K562 (cell line): ENCODE results near the gene CNGA3. TPM values are rescaled to one million over a fixed set of nuclear protein-coding genes. Genes with fewer than 3 reads are reported as not detected.

ENCODE experiments used
- ATAC-seq: fragments of 200-7000 bp; cut with Tn5 transposase; 3 replicates; pipeline ENCODE4 v1.9.1; 2020; ENCODE audit warnings: moderate library complexity
- BruUV-seq: library from RNA; stranded (reverse); fragments of 400-500 nt; replicated peaks from 2 replicates; lab custom pipeline; 2021; lab: Mats Ljungman, UMichigan
- CTCF ChIA-PET: fragments of 300-600 bp; formaldehyde crosslinking; extraction: SDS; loops from one replicate; lab custom pipeline; 2021; ENCODE audit warnings: low intra/inter-chr PET ratio; lab: Yijun Ruan, JAX
- POLR2A ChIA-PET: fragments of 300-600, 350-650 bp; sonication (Branson Sonifier 250); formaldehyde crosslinking; extraction: SDS; loops from one replicate; lab custom pipeline; 2021; ENCODE audit warnings: antibody characterized with exemption, inconsistent platforms; lab: Yijun Ruan, JAX
- DNase-seq, 4 experiments: peaks; one replicate each; pipeline versions ENCODE4 v3.0.0 to v3.0.0-alpha.2; 2011 to 2018; ENCODE audit warnings: low spot score in 3 of 4, mixed read lengths in 3 of 4; ENCODE audit errors: extremely low read depth in 1 of 4
- FAIRE-seq: peaks from 2 replicates; lab custom pipeline; 2011; peaks lifted over from hg19 to GRCh38; lab: Jason Lieb, UNC
- H2AFZ ChIP-seq: 2 replicates; pipeline ENCODE4 v1.6.0; 2011; ENCODE audit warnings: low read depth, low read length, control low read depth, inconsistent platforms
- H3K27ac ChIP-seq: fragments of 200-600 bp; 3 replicates; pipeline ENCODE4 v1.8.0; 2011; ENCODE audit warnings: low read depth, mild to moderate bottlenecking, control low read depth, inconsistent platforms, low read length, moderate library complexity, mixed read lengths; ENCODE audit errors: extremely low read depth
- H3K27me3 ChIP-seq, 2 experiments: fragments of 300-600 bp in 1 of 2; 2 replicates in 1 of 2; 3 replicates in 1 of 2; pipeline versions ENCODE4 v1.6.0 to v1.8.0; 2011; ENCODE audit warnings: inconsistent platforms in 2 of 2, low read length in 2 of 2, mild to moderate bottlenecking in 1 of 2, mixed read lengths in 1 of 2, moderate library complexity in 1 of 2; ENCODE audit not compliant: control insufficient read depth in 2 of 2, insufficient read depth in 2 of 2
- H3K36me3 ChIP-seq: fragments of 300-600 bp; 3 replicates; pipeline ENCODE4 v1.8.0; 2011; ENCODE audit warnings: mild to moderate bottlenecking, low read length, inconsistent platforms; ENCODE audit not compliant: control insufficient read depth, insufficient read depth
- H3K4me1 ChIP-seq, 2 experiments: fragments of 200-600 bp in 1 of 2; replicated peaks in 1 of 2; 2 replicates in 1 of 2; 3 replicates in 1 of 2; pipeline versions ENCODE4 v1.5.1 to v1.8.0; 2011; ENCODE audit warnings: inconsistent platforms in 2 of 2, low read length in 2 of 2, mild to moderate bottlenecking in 1 of 2, mixed read lengths in 1 of 2, moderate library complexity in 1 of 2; ENCODE audit not compliant: control insufficient read depth in 2 of 2, insufficient read depth in 2 of 2
- H3K4me2 ChIP-seq: 2 replicates; pipeline ENCODE4 v1.6.1; 2011; ENCODE audit warnings: low read length, control low read depth, inconsistent platforms, mixed read lengths; ENCODE audit not compliant: insufficient read depth
- H3K4me3 ChIP-seq: fragments of 200-600 bp; sonication (generic), shearing (Covaris generic); 2 replicates; pipeline ENCODE4 v1.5.1; 2016; ENCODE audit warnings: control low read depth, inconsistent platforms
- H3K79me2 ChIP-seq: fragments of 200-600 bp; 3 replicates; pipeline ENCODE4 v1.8.0; 2011; ENCODE audit warnings: low read length, inconsistent platforms; ENCODE audit not compliant: control insufficient read depth, insufficient read depth
- H3K9ac ChIP-seq, 2 experiments: 2 replicates each; pipeline versions ENCODE4 v1.6.0 to v1.6.1; 2011; ENCODE audit warnings: low read depth in 2 of 2, low read length in 2 of 2, control low read depth in 1 of 2, inconsistent platforms in 1 of 2, mild to moderate bottlenecking in 1 of 2, mixed read lengths in 1 of 2; ENCODE audit not compliant: insufficient read depth in 1 of 2
- H3K9me1 ChIP-seq: one replicate; pipeline ENCODE4 v1.6.0; 2011; ENCODE audit warnings: inconsistent platforms, mild to moderate bottlenecking, low read length, moderate library complexity; ENCODE audit not compliant: control insufficient read depth, insufficient read depth
- H3K9me3 ChIP-seq: replicated peaks from 2 replicates; pipeline ENCODE4 v1.5.1; 2011; ENCODE audit warnings: low read depth, low read length, inconsistent platforms; ENCODE audit not compliant: control insufficient read depth, insufficient read depth
- H4K20me1 ChIP-seq: replicated peaks from 2 replicates; pipeline ENCODE4 v1.6.1; 2011; ENCODE audit warnings: low read length, inconsistent platforms, mixed read lengths; ENCODE audit not compliant: control insufficient read depth, insufficient read depth
- BRD4 ChIP-seq: fragments of 200-600 bp; sonication (generic); IDR thresholded peaks from 2 replicates; pipeline ENCODE4 v1.6.1; 2017; ENCODE audit warnings: inconsistent platforms
- CBX5 ChIP-seq: IDR thresholded peaks from 2 replicates; pipeline ENCODE4 v1.6.1; 2014; ENCODE audit warnings: low read depth, borderline replicate concordance
- ETS2 ChIP-seq: IDR thresholded peaks from 2 replicates; pipeline ENCODE4 v1.6.1; 2016; ENCODE audit warnings: borderline replicate concordance, missing genetic modification characterization, mild to moderate bottlenecking, moderate library complexity, missing compliant biosample characterization; ENCODE audit not compliant: poor library complexity, severe bottlenecking
- GATAD2A ChIP-seq: fragments of 450-650 bp; IDR thresholded peaks from 2 replicates; pipeline ENCODE4 v1.6.1; 2017
- NFIX ChIP-seq: fragments of 250-450 bp; sonication (Bioruptor Pico); IDR thresholded peaks from 2 replicates; pipeline ENCODE4 v1.4.0; 2020; ENCODE audit warnings: low read depth, mild to moderate bottlenecking, moderate library complexity
- NR2C1 ChIP-seq, 2 experiments: fragments of 450-650 bp; IDR thresholded peaks; 2 replicates each; pipeline ENCODE4 v1.6.1; 2017; ENCODE audit warnings: mild to moderate bottlenecking in 2 of 2, antibody characterized with exemption in 1 of 2, inconsistent platforms in 1 of 2, missing compliant biosample characterization in 1 of 2, missing genetic modification characterization in 1 of 2
- RBBP5 ChIP-seq: fragments of 200-600 bp; sonication (generic); IDR thresholded peaks from 2 replicates; pipeline ENCODE4 v1.6.1; 2012; ENCODE audit warnings: borderline replicate concordance, mild to moderate bottlenecking, low read length, control low read depth, inconsistent platforms; ENCODE audit not compliant: insufficient read depth, poor library complexity, severe bottlenecking
- SP1 ChIP-seq: sonication (generic); formaldehyde crosslinking; IDR thresholded peaks from 2 replicates; pipeline ENCODE4 v1.8.1; 2022; ENCODE audit warnings: mild to moderate bottlenecking, missing genetic modification reagents
- TEAD4 ChIP-seq, 2 experiments: sonication (generic) in 1 of 2; formaldehyde crosslinking in 1 of 2; IDR thresholded peaks; 2 replicates each; pipeline versions ENCODE4 v1.6.1 to v1.8.0; 2012 to 2022; ENCODE audit warnings: borderline replicate concordance in 1 of 2, inconsistent platforms in 1 of 2, low read length in 1 of 2, mild to moderate bottlenecking in 1 of 2, missing genetic modification reagents in 1 of 2
- TRIM28 ChIP-seq: fragments of 450-650 bp; IDR thresholded peaks from 2 replicates; pipeline ENCODE4 v1.6.1; 2017
- ZKSCAN3 ChIP-seq: fragments of 250-450 bp; sonication (Bioruptor Pico); IDR thresholded peaks from 2 replicates; pipeline ENCODE4 v1.4.0; 2020
- ZNF668 ChIP-seq: fragments of 250-450 bp; sonication (Bioruptor Pico); IDR thresholded peaks from 2 replicates; pipeline ENCODE4 v1.8.0; 2022; ENCODE audit warnings: mild to moderate bottlenecking, inconsistent platforms
- WGBS: fragments of 100-300 bp; shearing (Covaris generic); methylation state at CpG from one replicate; pipeline ENCODE4 v1.1.6; 2016; ENCODE audit warnings: low coverage, mixed read lengths; ENCODE audit not compliant: insufficient coverage; ENCODE audit errors: missing lambda C conversion rate; 5-methylcytosine and 5-hydroxymethylcytosine counted together
- in situ Hi-C: fragments of 300-500 bp; cut with MboI; formaldehyde crosslinking; loops from 4 replicates; pipeline ENCODE4 v1.15.0; 2018; ENCODE audit warnings: inconsistent platforms, mixed read lengths
- intact Hi-C: fragments of 100-400 bp; cut with micrococcal nuclease; formaldehyde crosslinking; loops from 2 replicates; pipeline ENCODE4 v1.14.2; 2022
- polyA plus RNA-seq, 8 experiments: library from polyadenylated mRNA; depleted of rRNA in 4 of 8; stranded (reverse) in 5 of 8; unstranded in 3 of 8; fragments of >200 nt; fragmentation: Nextera tagmentation in 2 of 8; fragmentation: Illumina TruSeq in 1 of 8; extraction: Ambion mirVana in 2 of 8; extraction: Trizol in 1 of 8; gene quantifications; 2 replicates each; pipeline versions ENCODE4 v1.2.1 to v1.2.3, GENCODE V29; 2011 to 2014; ENCODE audit warnings: inconsistent platforms in 1 of 8, missing spikeins in 1 of 8
- total RNA-seq, 7 experiments: library from RNA; depleted of rRNA in 6 of 7; stranded (reverse); fragments of >200 nt in 6 of 7; fragmentation: Illumina TruSeq in 2 of 7; extraction: Trizol in 2 of 7; gene quantifications; 2 replicates each; pipeline versions ENCODE4 v1.2.1 to v1.2.3, GENCODE V29; 2011 to 2021; ENCODE audit warnings: low replicate concordance in 1 of 7
- TF ChIP-seq, protein P1 (sequence below): fragments of 200-800 bp; sonication (Bioruptor generic); IDR thresholded peaks from 2 replicates; pipeline ENCODE4 v1.6.1; 2017; ENCODE audit warnings: missing genetic modification characterization, missing compliant biosample characterization
- TF ChIP-seq, protein P2 (sequence below), 2 experiments: IDR thresholded peaks; 2 replicates each; pipeline ENCODE4 v1.6.1; 2011; ENCODE audit warnings: borderline replicate concordance in 1 of 2, control low read depth in 1 of 2, low read depth in 1 of 2, low read length in 1 of 2, mild to moderate bottlenecking in 1 of 2, mixed read lengths in 1 of 2, moderate library complexity in 1 of 2; ENCODE audit not compliant: insufficient read depth in 1 of 2, insufficient read length in 1 of 2, poor library complexity in 1 of 2, severe bottlenecking in 1 of 2; ENCODE audit errors: extremely low read depth in 1 of 2
- TF ChIP-seq, protein P3 (sequence below): fragments of 450-650 bp; conservative IDR thresholded peaks from 2 replicates; pipeline ENCODE4 v1.6.1; 2016; ENCODE audit warnings: missing genetic modification characterization, low read depth, mild to moderate bottlenecking, missing compliant biosample characterization, moderate library complexity
- TF ChIP-seq, protein P4 (sequence below): sonication (generic); formaldehyde crosslinking; IDR thresholded peaks from 2 replicates; pipeline ENCODE4 v1.8.0; 2022; ENCODE audit warnings: mild to moderate bottlenecking, missing genetic modification reagents

CNGA3 gene
- total and polyA plus RNA-seq, 9 of the 15 experiments (the other 6 are each of a cell fraction or from before 2014, with no cell fraction given): not detected

DNA sequence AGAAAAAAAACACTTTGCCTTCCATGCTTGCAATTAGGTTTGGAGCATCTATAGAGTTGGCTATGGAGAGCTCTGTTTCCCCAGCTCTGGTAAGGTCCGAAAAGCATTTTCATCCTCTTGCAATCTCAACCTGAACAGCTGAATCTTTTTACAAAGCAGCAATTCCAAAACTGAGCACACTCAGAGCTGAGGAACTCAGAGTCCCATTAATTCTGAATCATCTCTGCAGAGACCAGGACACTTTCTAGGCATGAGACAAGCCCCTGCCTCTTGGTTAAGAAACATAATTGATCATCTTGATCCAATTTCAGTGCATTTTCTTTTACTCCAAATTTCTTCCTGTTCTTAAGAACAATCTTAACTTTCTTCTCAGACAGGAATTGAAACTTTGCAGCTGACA lies 4.2 kb downstream of the CNGA3 start:
- H3K27me3 ChIP-seq: peaks cover 6 to 26% of the 10 kb centered on the region in 2 experiments; a peak in 3 of 5 replicates
- no peak for ATAC-seq
- 0% methylated on average over 1 of the region's 1 CpG for WGBS

More for the DNA sequence above, 4.2 kb downstream of the CNGA3 start:
- H3K9me1 ChIP-seq: no peaks in the 10 kb centered on the region
- intact Hi-C loops: no loop called here
- no peak overlapping the region for H2AFZ ChIP-seq
- no peaks in the 10 kb centered on the region for H3K36me3 ChIP-seq
- H3K79me2 ChIP-seq: no peaks in the 10 kb centered on the region
- in situ Hi-C loops: no loop called here
- H3K4me1 ChIP-seq: peaks cover 0 to 5% of the 10 kb centered on the region in 2 experiments; a peak in 2 of 5 replicates
- no peak overlapping the region for H3K9ac ChIP-seq
- no peak overlapping the region for H3K4me2 ChIP-seq
- TF ChIP-seq, protein P1, sequence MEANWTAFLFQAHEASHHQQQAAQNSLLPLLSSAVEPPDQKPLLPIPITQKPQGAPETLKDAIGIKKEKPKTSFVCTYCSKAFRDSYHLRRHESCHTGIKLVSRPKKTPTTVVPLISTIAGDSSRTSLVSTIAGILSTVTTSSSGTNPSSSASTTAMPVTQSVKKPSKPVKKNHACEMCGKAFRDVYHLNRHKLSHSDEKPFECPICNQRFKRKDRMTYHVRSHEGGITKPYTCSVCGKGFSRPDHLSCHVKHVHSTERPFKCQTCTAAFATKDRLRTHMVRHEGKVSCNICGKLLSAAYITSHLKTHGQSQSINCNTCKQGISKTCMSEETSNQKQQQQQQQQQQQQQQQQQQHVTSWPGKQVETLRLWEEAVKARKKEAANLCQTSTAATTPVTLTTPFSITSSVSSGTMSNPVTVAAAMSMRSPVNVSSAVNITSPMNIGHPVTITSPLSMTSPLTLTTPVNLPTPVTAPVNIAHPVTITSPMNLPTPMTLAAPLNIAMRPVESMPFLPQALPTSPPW: no peak
- TF ChIP-seq, protein P2, sequence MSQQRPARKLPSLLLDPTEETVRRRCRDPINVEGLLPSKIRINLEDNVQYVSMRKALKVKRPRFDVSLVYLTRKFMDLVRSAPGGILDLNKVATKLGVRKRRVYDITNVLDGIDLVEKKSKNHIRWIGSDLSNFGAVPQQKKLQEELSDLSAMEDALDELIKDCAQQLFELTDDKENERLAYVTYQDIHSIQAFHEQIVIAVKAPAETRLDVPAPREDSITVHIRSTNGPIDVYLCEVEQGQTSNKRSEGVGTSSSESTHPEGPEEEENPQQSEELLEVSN (IDR thresholded peaks at IDR 0.05; ENCODE audit: borderline replicate concordance in 1 of 2, extremely low read depth in 1 of 2, insufficient read depth in 1 of 2, insufficient read length in 1 of 2, low read depth in 1 of 2, low read length in 1 of 2, poor library complexity in 1 of 2, severe bottlenecking in 1 of 2): no peak
- TF ChIP-seq NR2C1 (IDR thresholded peaks at IDR 0.05): no peak
- no peak for TF ChIP-seq NR2C1 (tag; IDR thresholded peaks at IDR 0.05)
- TF ChIP-seq GATAD2A: no peak
- TF ChIP-seq NFIX (CRISPR knock-in tag): no peak
- TF ChIP-seq, protein P3, sequence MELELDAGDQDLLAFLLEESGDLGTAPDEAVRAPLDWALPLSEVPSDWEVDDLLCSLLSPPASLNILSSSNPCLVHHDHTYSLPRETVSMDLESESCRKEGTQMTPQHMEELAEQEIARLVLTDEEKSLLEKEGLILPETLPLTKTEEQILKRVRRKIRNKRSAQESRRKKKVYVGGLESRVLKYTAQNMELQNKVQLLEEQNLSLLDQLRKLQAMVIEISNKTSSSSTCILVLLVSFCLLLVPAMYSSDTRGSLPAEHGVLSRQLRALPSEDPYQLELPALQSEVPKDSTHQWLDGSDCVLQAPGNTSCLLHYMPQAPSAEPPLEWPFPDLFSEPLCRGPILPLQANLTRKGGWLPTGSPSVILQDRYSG (tag): no peak
- TF ChIP-seq ETS2 (tag): no peak
- TF ChIP-seq TRIM28: no peak
- no peak for TF ChIP-seq CBX5
- TF ChIP-seq ZNF668 (CRISPR knock-in tag): no peak
- TF ChIP-seq RBBP5: no peak
- no peak for TF ChIP-seq BRD4
- no peak for TF ChIP-seq SP1 (CRISPR knock-in tag)
- TF ChIP-seq, protein P4, sequence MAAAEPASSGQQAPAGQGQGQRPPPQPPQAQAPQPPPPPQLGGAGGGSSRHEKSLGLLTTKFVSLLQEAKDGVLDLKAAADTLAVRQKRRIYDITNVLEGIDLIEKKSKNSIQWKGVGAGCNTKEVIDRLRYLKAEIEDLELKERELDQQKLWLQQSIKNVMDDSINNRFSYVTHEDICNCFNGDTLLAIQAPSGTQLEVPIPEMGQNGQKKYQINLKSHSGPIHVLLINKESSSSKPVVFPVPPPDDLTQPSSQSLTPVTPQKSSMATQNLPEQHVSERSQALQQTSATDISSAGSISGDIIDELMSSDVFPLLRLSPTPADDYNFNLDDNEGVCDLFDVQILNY (CRISPR knock-in tag): no peak
- no peak for TF ChIP-seq ZKSCAN3
- no peak for TF ChIP-seq TEAD4 (IDR thresholded peaks at IDR 0.05; ENCODE audit: low read length)
- no peak for TF ChIP-seq TEAD4 (CRISPR knock-in tag; IDR thresholded peaks at IDR 0.05; ENCODE audit: borderline replicate concordance)
- DNase-seq (no peak), FAIRE-seq (no peak)
- no peak overlapping the region for H3K27ac ChIP-seq
- no peak overlapping the region for H3K4me3 ChIP-seq
- POLR2A ChIA-PET: no interaction called here
- no peaks in the 10 kb centered on the region; the same call in 1 of the 2 replicates for H3K9me3 ChIP-seq
- CTCF ChIA-PET: no interaction called here
- H4K20me1 ChIP-seq: no peaks in the 10 kb centered on the region
- no TSS peak for BruUV-seq
